Loucy (cell line): ENCODE data around the gene LYPD3.

Experiments
- H2AFZ ChIP-seq: fragments of 200-600 bp; sonication (generic); 2 replicates; pipeline ENCODE4 v1.6.0; 2016; ENCODE audit warnings: antibody characterized with exemption, mild to moderate bottlenecking, low read length, moderate library complexity
- H3F3A ChIP-seq: fragments of 200-600 bp; 2 replicates; pipeline ENCODE4 v1.6.0; 2016; ENCODE audit warnings: antibody characterized with exemption, low read depth, mild to moderate bottlenecking
- H3K27me3 ChIP-seq: fragments of 200-600 bp; sonication (generic); 2 replicates; pipeline ENCODE4 v1.6.1; 2014; ENCODE audit warnings: low read length, mild to moderate bottlenecking; ENCODE audit not compliant: insufficient read depth, poor library complexity, severe bottlenecking
- H3K36me3 ChIP-seq: fragments of 200-600 bp; sonication (generic); 2 replicates; pipeline ENCODE4 v1.6.1; 2016; ENCODE audit warnings: low read length; ENCODE audit not compliant: insufficient read depth
- H3K4me1 ChIP-seq: fragments of 200-600 bp; sonication (generic); 2 replicates; pipeline ENCODE4 v1.5.1; 2014; ENCODE audit warnings: low read length, mild to moderate bottlenecking; ENCODE audit not compliant: insufficient read depth, poor library complexity, severe bottlenecking
- H3K4me2 ChIP-seq: fragments of 200-600 bp; sonication (generic); 2 replicates; pipeline ENCODE4 v1.6.0; 2014; ENCODE audit warnings: antibody characterized with exemption, low read length, low read depth, mild to moderate bottlenecking; ENCODE audit not compliant: poor library complexity, severe bottlenecking
- H3K4me3 ChIP-seq: fragments of 200-600 bp; sonication (generic); 2 replicates; pipeline ENCODE4 v1.5.1; 2014; ENCODE audit warnings: low read length, mild to moderate bottlenecking, mixed read lengths; ENCODE audit not compliant: poor library complexity, severe bottlenecking
- H3K79me2 ChIP-seq: fragments of 200-600 bp; sonication (generic); 2 replicates; pipeline ENCODE4 v1.6.1; 2014; ENCODE audit warnings: low read length; ENCODE audit not compliant: insufficient read depth
- H3K9ac ChIP-seq: fragments of 200-600 bp; sonication (generic); 2 replicates; pipeline ENCODE4 v1.6.0; 2014; ENCODE audit warnings: mild to moderate bottlenecking, low read depth, low read length, moderate library complexity; ENCODE audit not compliant: poor library complexity, severe bottlenecking
- H3K9me2 ChIP-seq: fragments of 200-600 bp; sonication (generic); replicated peaks from 2 replicates; pipeline ENCODE4 v1.6.1; 2016; ENCODE audit warnings: low read depth, low read length, mixed read lengths
- H3K9me3 ChIP-seq: fragments of 200-600 bp; sonication (generic); 2 replicates; pipeline ENCODE4 v1.6.1; 2014; ENCODE audit warnings: mild to moderate bottlenecking, antibody characterized with exemption, low read length, low read depth; ENCODE audit not compliant: insufficient read depth
- H4K20me1 ChIP-seq: fragments of 200-600 bp; sonication (generic); 2 replicates; pipeline ENCODE4 v1.6.0; 2014; ENCODE audit warnings: antibody characterized with exemption, low read length, mild to moderate bottlenecking; ENCODE audit not compliant: insufficient read depth, poor library complexity, severe bottlenecking
- CTCF ChIP-seq: fragments of 200-600 bp; sonication (generic); conservative IDR thresholded peaks from 2 replicates; pipeline ENCODE4 v1.5.1; 2014; ENCODE audit warnings: mild to moderate bottlenecking, antibody characterized with exemption, low read length
- EZH2phosphoT487 ChIP-seq: fragments of 200-600 bp; IDR thresholded peaks from 2 replicates; pipeline ENCODE4 v1.6.1; 2018; ENCODE audit warnings: antibody characterized with exemption, mild to moderate bottlenecking, moderate library complexity, borderline replicate concordance

LYPD3 gene

GRCh38 chr19:43429395-43429794 is 36.0 kb downstream of the LYPD3 start:
- H3K4me3 ChIP-seq, result no peak overlapping the region
- no peaks in the 10 kb centered on the region for H4K20me1 ChIP-seq
- TF ChIP-seq EZH2phosphoT487, result no peak
- TF ChIP-seq CTCF, result no peak
- no peak overlapping the region for H3K9ac ChIP-seq
- no peaks in the 10 kb centered on the region for H3K4me1 ChIP-seq
- no peak overlapping the region for H2AFZ ChIP-seq
- no peaks in the 10 kb centered on the region for H3K9me2 ChIP-seq
- no peaks in the 10 kb centered on the region for H3K27me3 ChIP-seq
- H3K9me3 ChIP-seq, result no peaks in the 10 kb centered on the region
- no peaks in the 10 kb centered on the region for H3K36me3 ChIP-seq
- no peak overlapping the region for H3K4me2 ChIP-seq
- H3F3A ChIP-seq, result no peaks in the 10 kb centered on the region
- H3K79me2 ChIP-seq, result no peaks in the 10 kb centered on the region

GRCh38 chr19:43425567-43426392 is 39.6 kb downstream of the LYPD3 start:
- Histone ChIP-seq H3K4me2 (peak overlapping the region; percentile 53), H3K4me1 (no peaks in the 10 kb centered on the region)

GRCh38 chr19:43423779-43424178 is 41.6 kb downstream of the LYPD3 start:
- TF ChIP-seq CTCF (no peak), EZH2phosphoT487 (no peak)
- no peak overlapping the region for H3K4me2 ChIP-seq
- no peak overlapping the region for H3K9ac ChIP-seq
- H3K9me3 ChIP-seq, result no peaks in the 10 kb centered on the region
- no peaks in the 10 kb centered on the region for H3F3A ChIP-seq
- H3K4me1 ChIP-seq, result no peaks in the 10 kb centered on the region
- no peak overlapping the region for H2AFZ ChIP-seq
- no peaks in the 10 kb centered on the region for H3K36me3 ChIP-seq
- no peaks in the 10 kb centered on the region for H3K27me3 ChIP-seq
- H4K20me1 ChIP-seq, result no peaks in the 10 kb centered on the region
- no peaks in the 10 kb centered on the region for H3K79me2 ChIP-seq
- no peak overlapping the region for H3K4me3 ChIP-seq
- H3K9me2 ChIP-seq, result no peaks in the 10 kb centered on the region

More at GRCh38 chr19:43425567-43426392, 39.6 kb downstream of the LYPD3 start:
- no peaks in the 10 kb centered on the region for H3K27me3 ChIP-seq
- peak overlapping the region; percentile 96 for H2AFZ ChIP-seq
- no peaks in the 10 kb centered on the region for H3K79me2 ChIP-seq
- H3K9ac ChIP-seq, result peak overlapping the region; percentile 2
- no peaks in the 10 kb centered on the region for H3K9me2 ChIP-seq
- H3K4me3 ChIP-seq, result peak overlapping the region; percentile 9
- no peaks in the 10 kb centered on the region for H3K9me3 ChIP-seq
- no peaks in the 10 kb centered on the region for H4K20me1 ChIP-seq
- no peaks in the 10 kb centered on the region for H3K36me3 ChIP-seq
- no peaks in the 10 kb centered on the region for H3F3A ChIP-seq
- peak; percentile 68 for TF ChIP-seq CTCF
- TF ChIP-seq EZH2phosphoT487, result no peak
